Stimulated activated CD8-positive, alpha-beta memory T cell treated with anti-CD3 and anti-CD28 coated beads, Interleukin-4, amount 100 ng/mL, for 4 hours (primary cell): ENCODE measurements around the gene TP53TG3C.
"Not testable (repeated sequence)": the region's sequence is repeated elsewhere in the genome, so short reads cannot be mapped to it uniquely, and the experiment has no call there.

ENCODE experiments used
- DNase-seq, 2 donors: peaks; one replicate each; pipeline ENCODE4 v3.0.0-alpha.2; 2020; ENCODE audit warnings: low read depth in 2 of 2, low spot score in 1 of 2

TP53TG3C gene, protein sequence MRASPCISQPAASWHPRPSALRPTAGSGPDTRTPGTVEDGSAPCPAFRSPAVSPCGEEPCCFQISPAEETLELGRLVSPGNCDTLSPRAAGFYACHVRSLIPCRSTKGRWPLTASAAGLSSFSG

DNA sequence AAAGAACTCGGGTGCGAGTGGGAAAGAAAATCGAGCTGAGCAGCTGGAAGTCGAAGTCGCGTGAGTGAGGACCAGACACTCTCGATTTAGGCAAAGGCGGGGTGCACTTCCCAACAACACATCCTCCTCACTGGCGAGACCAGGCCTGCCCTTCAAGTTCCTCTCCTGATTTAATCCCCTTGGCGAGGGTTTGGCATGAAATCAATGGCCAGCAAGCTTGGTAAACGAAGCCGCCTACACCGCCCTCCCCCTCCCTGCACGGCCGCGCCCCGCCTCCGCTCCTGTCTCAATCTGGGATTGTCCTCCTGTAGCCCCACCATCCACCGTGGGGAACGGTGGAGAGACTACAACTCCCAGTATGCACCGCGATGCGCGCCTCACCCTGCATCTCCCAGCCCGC lies at the start of gene TP53TG3C:
Gene TP53TG3C (plus strand): TSS at position 301 of the 400 bp plus-strand sequence. CDS start 68 bp downstream, at position 369.
- not testable (repeated sequence) for DNase-seq
